NB4 (cell line): ENCODE results near the gene MYLK4.

Experiments used
- MYC ChIP-seq: IDR thresholded peaks from 2 replicates; pipeline ENCODE4 v1.6.1; 2011; ENCODE audit warnings: low read depth, low read length
- POLR2A ChIP-seq: IDR thresholded peaks from 2 replicates; pipeline ENCODE4 v1.6.1; 2011; ENCODE audit warnings: mild to moderate bottlenecking; ENCODE audit not compliant: insufficient read length; ENCODE audit errors: extremely low read depth
- TF ChIP-seq, protein P1 (sequence below): IDR thresholded peaks from one replicate; pipeline ENCODE4 v1.5.1; 2012; ENCODE audit warnings: low read depth, low read length

- TF ChIP-seq, protein P1, sequence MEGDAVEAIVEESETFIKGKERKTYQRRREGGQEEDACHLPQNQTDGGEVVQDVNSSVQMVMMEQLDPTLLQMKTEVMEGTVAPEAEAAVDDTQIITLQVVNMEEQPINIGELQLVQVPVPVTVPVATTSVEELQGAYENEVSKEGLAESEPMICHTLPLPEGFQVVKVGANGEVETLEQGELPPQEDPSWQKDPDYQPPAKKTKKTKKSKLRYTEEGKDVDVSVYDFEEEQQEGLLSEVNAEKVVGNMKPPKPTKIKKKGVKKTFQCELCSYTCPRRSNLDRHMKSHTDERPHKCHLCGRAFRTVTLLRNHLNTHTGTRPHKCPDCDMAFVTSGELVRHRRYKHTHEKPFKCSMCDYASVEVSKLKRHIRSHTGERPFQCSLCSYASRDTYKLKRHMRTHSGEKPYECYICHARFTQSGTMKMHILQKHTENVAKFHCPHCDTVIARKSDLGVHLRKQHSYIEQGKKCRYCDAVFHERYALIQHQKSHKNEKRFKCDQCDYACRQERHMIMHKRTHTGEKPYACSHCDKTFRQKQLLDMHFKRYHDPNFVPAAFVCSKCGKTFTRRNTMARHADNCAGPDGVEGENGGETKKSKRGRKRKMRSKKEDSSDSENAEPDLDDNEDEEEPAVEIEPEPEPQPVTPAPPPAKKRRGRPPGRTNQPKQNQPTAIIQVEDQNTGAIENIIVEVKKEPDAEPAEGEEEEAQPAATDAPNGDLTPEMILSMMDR = no peak
- TF ChIP-seq POLR2A = no peak
- TF ChIP-seq MYC = peak; percentile 42; the same call in 1 of the 2 replicates
These were observed 62.2 kb downstream of the MYLK4 start for GRCh38 chr6:2688401-2689064.
